ENCODE results near the gene RASGRF2. TPM values are rescaled to one million over a fixed set of nuclear protein-coding genes. Genes with fewer than 3 reads are reported as not detected.

Gene RASGRF2
- total RNA-seq, 1 experiment from 2014 or later = 9.1 TPM

GRCh38 chr5:81233080-81233634 lies 273.0 kb downstream of the RASGRF2 start, which contains the start of gene CKMT2:
TSS of gene CKMT2 (plus strand) at chr5:81233322. CDS start at chr5:81251133, 17,811 bp downstream.
- Histone ChIP-seq H3K36me3 (ENCODE audit: insufficient read depth, low read length, poor library complexity, severe bottlenecking) (no peaks in the 10 kb centered on the region), H3K9me3 (ENCODE audit: low read depth, low read length, poor library complexity, severe bottlenecking) (no peaks in the 10 kb centered on the region), H3K4me1 (ENCODE audit: insufficient read depth, low read length, poor library complexity, severe bottlenecking) (no peaks in the 10 kb centered on the region), H3K4me3 (ENCODE audit: low read depth, low read length, poor library complexity, severe bottlenecking) (no peak within 1 kb of the TSS), H3K27ac (ENCODE audit: low read depth, low read length, poor library complexity, severe bottlenecking) (no peak within 1 kb of the TSS), H3K27me3 (replicated peaks; ENCODE audit: insufficient read depth, low read depth, low read length, poor library complexity) (no peaks in the 10 kb centered on the region)
- DNase-seq (ENCODE audit: low spot score) = no peak
- ChIA-PET CTCF (no interaction called here), POLR2A (ENCODE audit: low non-redundant PET) (no interaction called here)
- intact Hi-C loops (cut with micrococcal nuclease; ENCODE audit: unreplicated experiment) = no loop called here
- TF ChIP-seq EZH2 (IDR thresholded peaks at IDR 0.05; ENCODE audit: borderline replicate concordance, low read depth, low read length, poor library complexity, severe bottlenecking) (no peak), CTCF (conservative IDR thresholded peaks at IDR 0.05; ENCODE audit: low read depth, low read length) (no peak)
- BruUV-seq (replicated peaks) = no TSS peak

GRCh38 chr5:81234299-81234698 lies 274.1 kb downstream of the RASGRF2 start:
- ChIA-PET POLR2A (ENCODE audit: low non-redundant PET) (no interaction called here), CTCF (no interaction called here)
- H3K4me3 ChIP-seq (ENCODE audit: low read depth, low read length, poor library complexity, severe bottlenecking) = no peak overlapping the region
- BruUV-seq (replicated peaks) = no TSS peak
- intact Hi-C loops (cut with micrococcal nuclease; ENCODE audit: unreplicated experiment) = no loop called here
- H3K4me1 ChIP-seq (ENCODE audit: insufficient read depth, low read length, poor library complexity, severe bottlenecking) = no peaks in the 10 kb centered on the region
- H3K36me3 ChIP-seq (ENCODE audit: insufficient read depth, low read length, poor library complexity, severe bottlenecking) = no peaks in the 10 kb centered on the region
- H3K9me3 ChIP-seq (ENCODE audit: low read depth, low read length, poor library complexity, severe bottlenecking) = no peaks in the 10 kb centered on the region
- no peak for DNase-seq (ENCODE audit: low spot score)
- H3K27me3 ChIP-seq (replicated peaks; ENCODE audit: insufficient read depth, low read depth, low read length, poor library complexity) = no peaks in the 10 kb centered on the region
- H3K27ac ChIP-seq (ENCODE audit: low read depth, low read length, poor library complexity, severe bottlenecking) = no peak overlapping the region
- TF ChIP-seq CTCF (conservative IDR thresholded peaks at IDR 0.05; ENCODE audit: low read depth, low read length) (no peak), EZH2 (IDR thresholded peaks at IDR 0.05; ENCODE audit: borderline replicate concordance, low read depth, low read length, poor library complexity, severe bottlenecking) (no peak)

- ChIA-PET CTCF (no interaction called here), POLR2A (ENCODE audit: low non-redundant PET) (no interaction called here)
Measured at GRCh38 chr5:81234801-81235200, 274.6 kb downstream of the RASGRF2 start.

More at GRCh38 chr5:81234801-81235200, 274.6 kb downstream of the RASGRF2 start:
- no peak for DNase-seq (ENCODE audit: low spot score)
- intact Hi-C loops (cut with micrococcal nuclease; ENCODE audit: unreplicated experiment) = no loop called here
- Histone ChIP-seq H3K27me3 (replicated peaks; ENCODE audit: insufficient read depth, low read depth, low read length, poor library complexity) (no peaks in the 10 kb centered on the region), H3K9me3 (ENCODE audit: low read depth, low read length, poor library complexity, severe bottlenecking) (no peaks in the 10 kb centered on the region), H3K4me3 (ENCODE audit: low read depth, low read length, poor library complexity, severe bottlenecking) (no peak overlapping the region), H3K4me1 (ENCODE audit: insufficient read depth, low read length, poor library complexity, severe bottlenecking) (no peaks in the 10 kb centered on the region), H3K36me3 (ENCODE audit: insufficient read depth, low read length, poor library complexity, severe bottlenecking) (no peaks in the 10 kb centered on the region), H3K27ac (ENCODE audit: low read depth, low read length, poor library complexity, severe bottlenecking) (no peak overlapping the region)
- no peak for TF ChIP-seq EZH2 (IDR thresholded peaks at IDR 0.05; ENCODE audit: borderline replicate concordance, low read depth, low read length, poor library complexity, severe bottlenecking)
- TF ChIP-seq CTCF (conservative IDR thresholded peaks at IDR 0.05; ENCODE audit: low read depth, low read length) = no peak
- no TSS peak for BruUV-seq (replicated peaks)

All from A673 (cell line).